Measurements from ENCODE around the gene DCST1. TPM values are rescaled to one million over a fixed set of nuclear protein-coding genes. Genes with fewer than 3 reads are reported as not detected.

DCST1 gene
- total and polyA plus RNA-seq, 8 donors, result 0.57 to 0.87 (median 0.79) TPM; not detected in 2

- DNase-seq (no peak), ATAC-seq (no peak)
- intact Hi-C loops (cut with DNase I), result no loop called here
- Histone ChIP-seq H3K36me3 (no peaks in the 10 kb centered on the region), H3K4me3 (no peak overlapping the region), H3K9me3 (no peaks in the 10 kb centered on the region), H3K4me1 (peaks cover 0 to 28% of the 10 kb centered on the region in 2 donors), H3K27ac (no peak overlapping the region), H3K27me3 (no peaks in the 10 kb centered on the region)
- TF ChIP-seq CTCF (IDR thresholded peaks at IDR 0.05), result no peak
Measured at GRCh38 chr1:155035936-155036335, 2.3 kb downstream of the DCST1 start.

- TF ChIP-seq CTCF (IDR thresholded peaks at IDR 0.05), result no peak
- Histone ChIP-seq H3K9me3 (no peaks in the 10 kb centered on the region), H3K36me3 (no peaks in the 10 kb centered on the region), H3K27me3 (no peaks in the 10 kb centered on the region), H3K4me3 (no peak overlapping the region), H3K27ac (no peak overlapping the region), H3K4me1 (peaks cover 0 to 28% of the 10 kb centered on the region in 2 donors)
- peak; percentile 35 for ATAC-seq
- intact Hi-C loops (cut with DNase I), result no loop called here
- no peak for DNase-seq
Measured at GRCh38 chr1:155037043-155037442, 3.4 kb downstream of the DCST1 start.

GRCh38 chr1:155037851-155038441 is 4.3 kb downstream of the DCST1 start:
- no peak for TF ChIP-seq CTCF (IDR thresholded peaks at IDR 0.05)
- H3K27ac ChIP-seq, result no peak overlapping the region
- ATAC-seq, result no peak
- no peaks in the 10 kb centered on the region for H3K27me3 ChIP-seq
- DNase-seq, result no peak
- no peaks in the 10 kb centered on the region for H3K9me3 ChIP-seq
- intact Hi-C loops (cut with DNase I), result no loop called here
- H3K4me3 ChIP-seq, result no peak overlapping the region
- H3K4me1 ChIP-seq, result peaks cover 0 to 28% of the 10 kb centered on the region in 2 donors
- no peaks in the 10 kb centered on the region for H3K36me3 ChIP-seq

GRCh38 chr1:155038602-155039307 is 5.1 kb downstream of the DCST1 start:
- no peak for TF ChIP-seq CTCF (IDR thresholded peaks at IDR 0.05)
- peak in 1 of 4 donors; percentile 54 for DNase-seq
- Histone ChIP-seq H3K27me3 (no peaks in the 10 kb centered on the region), H3K4me1 (peaks cover 0 to 28% of the 10 kb centered on the region in 2 donors), H3K9me3 (no peaks in the 10 kb centered on the region), H3K4me3 (no peak overlapping the region), H3K27ac (peak overlapping the region in 1 of 2 donors; percentile 19), H3K36me3 (no peaks in the 10 kb centered on the region)
- intact Hi-C loops (cut with DNase I), result no loop called here
- peak; percentile 89 for ATAC-seq

GRCh38 chr1:155039308-155039669 is 5.7 kb downstream of the DCST1 start:
- H3K4me1 ChIP-seq, result peaks cover 0 to 28% of the 10 kb centered on the region in 2 donors
- H3K4me3 ChIP-seq, result no peak overlapping the region
- H3K27me3 ChIP-seq, result no peaks in the 10 kb centered on the region
- ATAC-seq (no peak), DNase-seq (peak in 1 of 4 donors; percentile 58)
- no peaks in the 10 kb centered on the region for H3K9me3 ChIP-seq
- intact Hi-C loops (cut with DNase I), result no loop called here
- no peak overlapping the region for H3K27ac ChIP-seq
- no peak for TF ChIP-seq CTCF (IDR thresholded peaks at IDR 0.05)
- no peaks in the 10 kb centered on the region for H3K36me3 ChIP-seq
